NCI-H128 (cell line): ENCODE data around the gene RENBP.
A peak's percentile ranks its signal among the peaks of the same experiment; 100 is the strongest.

Source experiments
- DNase-seq: peaks from one replicate; lab custom pipeline; 2025; ENCODE audit not compliant: unreplicated experiment; lab: John Stamatoyannopoulos, UW

RENBP gene

DNA sequence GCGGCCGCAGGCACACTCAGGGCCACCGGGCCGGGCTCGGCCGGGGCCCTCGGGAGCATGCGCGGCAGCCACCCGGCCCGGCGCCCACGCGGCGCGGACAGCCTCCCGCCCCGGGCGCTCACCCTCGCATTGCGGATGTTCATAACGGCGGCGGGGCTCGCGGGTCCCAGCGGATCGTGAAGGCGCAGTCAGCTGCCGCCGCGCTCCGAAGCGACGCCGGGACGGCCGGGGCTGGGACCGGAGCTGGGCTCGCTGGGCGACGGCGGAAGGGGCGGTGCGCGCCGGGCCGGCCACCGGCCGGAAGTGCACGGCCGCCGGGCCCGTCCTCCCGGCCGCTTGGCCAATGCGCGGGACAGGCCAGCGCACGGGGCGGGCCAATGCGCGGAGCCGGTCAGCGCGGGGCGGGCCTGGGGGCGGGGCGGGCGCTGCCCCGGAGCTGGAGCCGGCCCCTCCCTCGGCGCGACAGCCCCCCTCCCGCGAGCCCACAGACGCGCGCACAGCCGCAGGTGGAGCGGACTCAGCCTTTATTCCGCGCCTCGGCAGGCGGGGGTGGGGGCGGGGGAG, 9.6 kb downstream of the RENBP start, which contains the start of gene NAA10:
TSS of gene NAA10 (minus strand) at position 276 of the 564 bp plus-strand sequence. CDS start at position 143, 133 bp downstream.
- DNase-seq = peak; percentile 30

DNA sequence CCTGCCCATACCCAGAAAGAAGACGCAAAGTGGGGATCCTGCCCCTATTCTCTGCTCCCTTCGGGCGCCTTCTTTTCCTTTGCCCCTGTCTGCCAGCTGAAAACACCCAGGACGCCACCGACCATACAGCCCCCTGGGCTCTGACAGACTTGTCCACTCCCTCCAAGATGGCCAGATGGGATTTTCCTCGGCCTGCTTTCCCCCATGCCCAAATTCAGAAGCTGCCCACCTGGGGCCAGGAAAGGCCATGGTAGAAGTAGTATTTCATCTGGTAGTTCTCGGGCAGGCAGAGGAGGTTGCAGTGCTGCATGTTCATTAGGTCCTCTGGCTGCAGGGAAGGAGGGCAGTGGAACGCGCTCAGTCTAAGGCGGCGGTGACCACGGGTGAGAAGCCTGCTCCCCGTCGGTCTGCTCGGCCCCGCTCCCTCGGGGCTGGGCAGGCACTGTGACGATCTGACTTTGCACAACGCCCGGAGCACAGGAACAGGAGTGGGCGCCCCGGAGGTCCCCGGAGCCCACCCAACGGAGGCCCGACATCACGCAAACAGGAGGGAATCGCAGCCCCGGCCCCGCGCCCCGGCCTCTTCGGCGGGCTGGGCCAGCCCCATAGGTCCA, 10.2 kb downstream of the RENBP start:
- no peak for DNase-seq

DNA sequence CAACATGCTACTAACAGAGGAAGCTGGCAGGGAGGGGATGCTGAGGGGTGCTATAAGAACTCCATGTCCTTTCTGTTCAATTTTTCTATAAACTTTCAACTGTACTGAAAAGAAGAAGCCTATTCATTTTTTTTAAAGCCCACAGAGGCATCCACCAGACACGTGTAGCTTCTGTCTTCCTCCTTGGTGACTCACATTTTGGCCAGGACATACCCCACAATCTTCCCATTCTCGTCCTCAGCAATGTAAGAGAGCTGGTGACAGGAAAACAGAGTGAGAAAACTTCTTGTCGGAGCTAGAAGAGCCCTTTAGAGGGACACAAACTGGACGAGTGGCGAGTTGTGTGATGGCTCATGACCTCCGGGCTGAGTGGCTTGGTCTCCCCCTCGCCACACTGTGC, 10.7 kb downstream of the RENBP start:
- no peak for DNase-seq

DNA sequence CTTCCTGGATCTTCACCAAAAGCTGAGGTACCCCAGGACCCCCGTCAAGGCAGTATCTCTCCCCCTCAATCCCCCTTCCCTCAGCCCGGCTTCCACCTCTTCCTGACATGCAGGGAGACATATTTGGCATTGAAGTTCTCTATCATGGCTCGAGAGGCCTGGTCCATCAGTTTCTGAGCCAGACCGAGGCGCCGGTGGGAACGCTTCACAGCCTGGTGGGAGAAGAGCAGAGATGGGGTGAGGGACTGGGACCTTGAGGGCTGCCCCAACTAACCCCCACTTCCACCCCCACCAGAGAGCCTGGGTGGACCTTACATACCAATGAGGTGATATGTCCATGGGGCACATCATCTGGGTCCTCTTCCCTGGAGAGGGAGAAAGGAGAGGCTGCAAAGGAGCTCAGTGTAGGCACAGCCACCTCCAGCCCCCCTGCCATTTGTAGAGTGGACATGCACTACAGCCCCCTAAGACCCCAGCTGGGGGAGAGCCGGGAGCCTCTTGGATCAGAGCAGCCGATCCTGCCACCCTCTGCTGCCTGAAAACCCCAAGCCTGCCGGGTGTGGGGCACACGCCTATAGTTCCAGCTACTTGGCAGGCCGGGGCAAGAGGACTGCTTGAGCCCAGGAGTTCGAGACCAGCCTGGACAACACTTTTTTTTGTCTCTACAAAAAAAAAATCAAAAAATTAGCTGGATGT, 12.1 kb downstream of the RENBP start:
- DNase-seq = no peak

DNA sequence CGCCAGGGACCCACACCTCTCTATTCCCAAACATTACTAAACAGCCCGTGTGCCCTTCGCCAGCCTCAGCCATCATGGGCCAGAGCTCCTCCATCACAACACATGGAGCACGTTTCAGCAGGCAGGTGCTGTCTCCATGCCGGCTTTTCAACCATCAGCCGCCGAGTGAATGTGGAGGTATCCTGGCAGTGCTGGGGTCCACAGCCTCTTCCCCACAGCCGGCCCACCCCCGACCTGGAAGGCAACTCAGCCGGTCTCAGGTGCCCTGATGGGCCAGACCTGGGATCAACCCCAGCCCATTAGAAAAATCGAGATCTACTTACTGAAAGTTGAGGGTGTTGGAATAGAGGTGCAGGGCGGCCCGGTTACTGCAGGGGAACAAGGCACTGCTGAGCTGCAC, 12.7 kb downstream of the RENBP start:
- DNase-seq = no peak

GRCh38 chrX:153931151-153931550, 13.3 kb downstream of the RENBP start:
- no peak for DNase-seq

DNA sequence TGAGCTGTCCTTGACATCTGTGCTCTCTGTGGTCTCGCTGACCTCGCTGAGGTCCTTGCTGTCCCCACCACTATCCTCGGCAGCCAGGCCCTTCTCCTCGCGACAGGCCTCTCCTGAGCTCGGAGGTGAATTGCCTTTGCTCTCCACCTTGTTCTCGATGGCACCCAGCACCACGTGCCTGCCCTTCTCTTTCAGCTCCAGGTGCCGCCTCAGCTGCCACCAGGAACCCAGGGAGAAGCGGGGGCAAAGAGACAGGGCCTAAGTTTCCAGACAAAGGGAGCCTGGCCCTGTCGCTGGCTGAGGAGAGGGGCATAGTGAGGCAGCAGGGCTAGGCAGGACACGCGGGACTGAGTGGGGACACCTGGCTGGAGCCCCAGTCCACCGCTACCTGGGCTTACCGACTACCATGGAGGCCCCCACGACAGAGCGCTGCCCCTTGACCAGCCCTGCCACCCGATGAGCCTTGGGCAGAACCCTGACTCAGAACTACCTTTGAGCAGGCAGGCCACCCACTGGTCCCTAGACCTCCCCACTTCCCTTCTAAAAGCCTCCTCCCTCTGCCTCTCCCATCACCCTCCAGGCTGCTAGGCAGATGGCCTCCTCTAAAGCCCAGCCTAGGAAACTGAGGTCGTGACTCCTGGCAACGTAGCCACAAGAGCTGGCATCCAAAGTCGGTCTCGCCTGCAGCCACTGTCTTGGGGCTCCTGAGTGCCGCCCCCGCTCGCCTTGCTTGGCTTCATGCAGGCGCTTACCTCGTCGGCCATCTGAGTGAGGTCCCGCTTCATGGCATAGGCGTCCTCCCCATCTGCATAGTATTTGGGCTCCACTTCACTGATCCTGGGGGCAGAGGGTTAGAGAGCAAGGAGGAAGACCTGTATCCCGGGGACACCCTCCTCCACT, 14.2 kb downstream of the RENBP start:
- DNase-seq = no peak

- DNase-seq = no peak
These were observed 14.9 kb downstream of the RENBP start for GRCh38 chrX:153929576-153929975.

DNA sequence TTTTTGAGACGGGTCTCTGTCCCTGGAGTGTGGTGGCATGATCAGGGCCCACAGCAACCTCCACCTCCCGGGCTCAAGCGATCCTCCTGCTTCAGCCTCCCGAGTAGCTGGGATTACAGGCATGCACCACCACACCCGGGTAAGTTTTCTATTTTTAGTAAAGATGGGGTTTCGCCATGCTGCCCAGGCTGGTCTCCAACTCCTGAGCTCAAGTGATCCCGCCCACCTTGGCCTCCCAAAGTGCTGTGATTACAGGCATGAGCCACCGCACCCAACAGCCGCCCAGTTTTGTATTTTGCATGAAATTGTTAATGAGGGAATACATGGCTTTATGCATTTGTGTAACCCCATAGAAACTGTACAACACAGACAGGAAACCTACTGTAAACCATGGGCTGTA, 15.6 kb downstream of the RENBP start:
- DNase-seq = no peak

DNA sequence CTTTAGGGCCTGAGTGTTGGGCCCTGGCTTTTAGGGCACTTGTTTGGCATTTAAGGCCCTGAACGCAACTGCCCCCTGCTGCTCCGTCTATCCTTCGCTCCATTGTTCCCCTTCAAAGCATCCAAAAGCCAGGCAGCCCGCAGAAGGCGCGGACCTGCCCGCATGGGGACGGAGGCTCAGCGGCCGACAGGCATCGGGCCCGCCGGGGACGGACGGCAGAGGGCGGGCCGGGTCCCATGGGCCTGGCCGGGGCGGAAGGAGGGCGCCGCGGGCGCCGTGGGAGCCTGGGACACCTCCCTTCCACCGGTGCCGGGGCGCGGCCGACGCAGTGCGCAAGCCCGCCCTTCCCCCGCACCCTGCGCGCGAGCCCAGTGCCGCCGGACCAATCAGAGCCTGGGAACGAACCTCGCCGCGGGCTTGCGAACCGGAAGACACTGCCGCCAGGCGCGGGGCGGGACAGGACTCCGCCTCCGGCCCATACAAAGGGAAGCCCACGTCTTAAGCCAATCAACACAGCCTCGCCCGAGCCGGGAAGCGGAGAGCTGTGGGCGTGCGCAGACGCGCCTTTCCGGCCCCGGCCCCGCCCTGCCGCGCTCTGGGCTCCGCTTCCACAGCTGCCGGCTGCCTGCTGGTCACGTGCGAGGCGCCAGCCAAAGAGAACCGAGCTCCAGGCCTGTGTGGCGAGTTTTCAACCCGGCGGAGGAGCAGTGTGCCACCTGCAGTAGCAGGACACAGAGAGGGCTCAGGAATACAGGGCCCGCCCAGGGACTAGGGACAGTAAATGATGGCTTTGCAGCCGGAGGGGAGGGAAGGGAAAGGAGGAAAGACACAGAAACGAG, 16.3 kb downstream of the RENBP start:
- DNase-seq = peak; percentile 90

DNA sequence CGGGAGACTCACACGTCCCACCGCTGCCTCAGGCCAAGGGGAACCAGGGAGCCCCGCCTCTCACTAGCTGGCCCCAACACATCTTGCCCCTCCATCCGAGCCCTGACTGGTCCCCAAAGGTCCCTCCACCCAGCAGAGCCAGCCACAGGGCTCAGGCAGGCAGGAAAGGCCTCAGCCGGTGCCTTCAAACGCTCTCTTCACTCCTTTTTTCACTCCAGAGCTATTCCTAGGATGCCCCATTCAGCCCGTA, 16.8 kb downstream of the RENBP start:
- DNase-seq = no peak

DNA sequence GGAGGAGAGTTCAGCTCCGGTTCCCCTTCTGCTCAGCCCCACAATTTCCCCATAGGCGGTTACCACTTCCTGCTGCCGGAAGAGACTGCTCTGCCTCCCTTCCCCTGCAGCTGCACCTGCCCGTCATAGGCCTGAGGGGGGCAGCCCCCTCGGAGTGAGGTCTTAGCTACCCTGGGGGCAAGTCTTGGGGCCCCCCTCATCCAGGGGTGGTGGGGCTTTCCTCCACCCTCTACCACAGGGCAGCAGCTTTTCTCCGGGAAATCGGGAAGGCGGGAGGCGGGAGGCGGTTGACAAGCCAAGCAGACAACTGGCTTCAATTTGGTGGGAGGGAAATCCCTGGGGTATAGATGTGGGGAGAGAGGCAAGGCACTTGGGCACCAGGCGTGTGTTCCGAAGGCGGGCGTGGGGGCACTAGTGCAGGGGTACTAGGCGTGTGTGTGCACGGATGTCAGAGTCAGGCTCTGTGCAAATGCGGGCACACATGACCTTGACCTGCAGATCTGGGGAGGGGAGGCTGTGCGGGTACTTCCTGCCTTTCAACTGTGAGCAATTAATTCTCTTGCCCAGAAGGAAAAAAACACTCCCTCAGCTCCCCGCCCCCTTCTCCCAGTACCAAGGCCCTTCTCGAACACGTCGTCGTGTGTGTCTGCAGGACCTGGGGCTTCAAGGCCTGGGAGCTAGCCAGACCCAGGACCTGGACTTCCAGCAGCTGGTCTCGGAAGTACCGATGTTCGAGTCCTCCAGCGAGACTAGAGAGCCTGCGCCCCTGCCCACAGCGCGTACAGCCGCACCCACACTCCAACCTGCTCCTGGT, 17.4 kb downstream of the RENBP start:
- DNase-seq = no peak

DNA sequence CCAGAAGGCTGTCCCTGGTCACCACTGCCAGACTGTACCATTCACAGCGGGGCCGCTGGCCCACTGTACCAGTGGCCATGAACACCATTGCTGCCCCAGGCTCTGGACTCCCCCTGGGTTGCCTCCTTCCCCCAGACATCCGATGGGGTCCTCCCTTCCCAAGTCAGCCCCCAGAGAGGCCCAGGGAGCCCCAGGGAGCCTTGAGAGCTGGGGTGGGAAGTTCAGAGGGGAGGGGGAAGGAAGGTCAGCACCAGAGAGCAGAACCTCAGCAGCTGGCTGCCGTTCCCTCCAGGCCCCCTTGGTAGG, 17.9 kb downstream of the RENBP start:
- no peak for DNase-seq

GRCh38 chrX:153925739-153926551, 18.5 kb downstream of the RENBP start, which contains the start of gene ARHGAP4:
Gene ARHGAP4, minus strand, starts transcription at chrX:153926264. Its CDS starts 62 bp downstream, at chrX:153926202.
- no peak for DNase-seq

GRCh38 chrX:153925387-153925738, 19.1 kb downstream of the RENBP start:
- no peak for DNase-seq

DNA sequence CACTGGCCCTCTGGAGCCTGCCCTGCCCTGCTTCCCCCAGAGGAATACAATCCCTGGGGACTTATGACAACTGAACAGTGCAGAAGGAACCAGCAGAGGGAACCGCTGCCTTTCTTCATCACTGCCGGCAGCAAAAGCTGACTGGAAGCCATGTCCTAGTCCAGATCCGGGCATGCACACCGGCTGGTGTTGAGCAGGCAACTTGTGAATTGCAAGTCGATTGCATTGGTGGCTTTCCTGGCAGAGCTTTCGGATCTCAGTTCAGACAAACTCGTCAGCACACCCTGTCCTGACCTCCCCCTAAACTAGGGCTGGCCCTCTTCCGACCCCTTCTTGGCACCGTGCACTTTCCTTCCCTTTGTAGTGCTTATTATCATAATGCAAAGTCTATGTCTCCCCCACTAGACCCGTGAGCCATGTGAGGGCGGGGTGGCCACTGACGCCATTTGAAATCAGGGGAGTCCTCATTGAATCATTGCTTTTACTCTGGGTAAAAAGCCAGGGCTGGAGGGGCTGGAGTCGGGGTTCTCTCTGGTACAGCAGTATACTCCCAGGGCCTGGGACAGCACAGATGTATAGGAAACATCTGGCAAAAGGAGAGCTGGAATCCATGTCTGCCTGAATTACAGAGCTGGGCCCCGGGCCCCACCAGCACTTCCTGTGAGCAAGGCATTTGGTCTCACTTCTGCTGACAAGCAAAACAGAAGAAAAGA, 20.1 kb downstream of the RENBP start:
- DNase-seq = no peak

DNA sequence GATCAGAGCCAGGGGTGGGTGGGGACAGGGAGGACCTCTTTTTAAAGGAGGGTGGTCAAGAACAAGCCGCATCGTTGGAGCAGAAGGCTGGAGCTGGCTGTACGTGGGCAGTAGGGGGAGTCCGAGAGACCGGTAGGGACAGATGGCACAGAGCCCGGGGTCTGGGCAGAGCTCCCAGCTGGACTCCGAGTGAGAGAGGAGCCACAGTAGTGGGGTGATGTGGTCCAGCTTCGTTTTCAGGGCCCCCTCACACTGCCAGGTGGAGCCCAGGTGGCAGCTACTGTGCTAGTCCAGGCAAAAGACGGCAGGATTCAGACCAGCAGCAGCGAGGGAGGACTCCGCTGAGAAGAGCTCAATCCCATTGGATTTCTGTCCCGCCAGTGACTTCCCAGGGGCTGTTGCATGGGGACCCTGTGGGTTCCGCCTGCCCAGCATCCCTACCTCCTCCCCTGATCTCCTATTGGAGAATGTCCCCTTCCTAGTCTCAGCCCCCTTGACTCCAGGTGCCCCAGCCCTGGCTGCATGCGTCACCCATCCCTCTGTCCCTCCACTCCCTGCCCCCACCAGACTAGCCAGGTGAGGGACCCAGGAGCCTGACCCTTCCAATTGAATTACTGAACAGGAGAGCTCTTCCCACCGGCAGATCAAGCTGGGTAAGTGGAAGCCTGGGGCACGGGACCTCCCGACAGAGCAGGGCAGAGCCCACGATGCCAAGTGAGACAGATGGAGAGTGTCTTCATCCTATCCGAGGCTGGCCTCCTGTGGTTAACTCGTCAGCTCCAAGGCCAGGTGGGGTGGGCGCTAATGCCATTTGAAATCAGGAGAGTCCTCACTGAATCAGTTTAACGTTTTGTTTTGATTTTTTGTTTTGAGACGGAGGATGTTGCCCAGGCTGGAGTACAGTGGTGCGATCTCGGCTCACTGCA, 21.2 kb downstream of the RENBP start:
- no peak for DNase-seq
